Measurements from ENCODE around the gene NDUFS7.
"Not testable (repeated sequence)": the region's sequence is repeated elsewhere in the genome, so short reads cannot be mapped to it uniquely, and the experiment has no call there.

The NDUFS7 gene

GRCh38 chr19:1420085-1420484 lies 36.4 kb downstream of the NDUFS7 start:
- not testable (repeated sequence) for FAIRE-seq

- FAIRE-seq, result no peak
Measured at GRCh38 chr19:1420590-1420989, 36.9 kb downstream of the NDUFS7 start.

GRCh38 chr19:1421218-1421957 lies 37.7 kb downstream of the NDUFS7 start:
- FAIRE-seq, result no peak

- no peak for FAIRE-seq
Measured at GRCh38 chr19:1421958-1422305, 38.2 kb downstream of the NDUFS7 start.

- FAIRE-seq, result no peak
Measured at GRCh38 chr19:1422360-1422759, 38.7 kb downstream of the NDUFS7 start.

- FAIRE-seq, result no peak
Measured at GRCh38 chr19:1422943-1423342, 39.2 kb downstream of the NDUFS7 start.

GRCh38 chr19:1423436-1424191 lies 39.9 kb downstream of the NDUFS7 start:
- FAIRE-seq, result no peak

GRCh38 chr19:1424192-1424955 lies 40.7 kb downstream of the NDUFS7 start:
- FAIRE-seq, result no peak

GRCh38 chr19:1425102-1425837 lies 41.6 kb downstream of the NDUFS7 start:
- FAIRE-seq, result no peak

- no peak for FAIRE-seq
Measured at GRCh38 chr19:1425902-1426301, 42.2 kb downstream of the NDUFS7 start.

- no peak for FAIRE-seq
Measured at GRCh38 chr19:1426736-1427135, 43.0 kb downstream of the NDUFS7 start.

GRCh38 chr19:1427221-1427920 lies 43.7 kb downstream of the NDUFS7 start:
- no peak for FAIRE-seq

GRCh38 chr19:1428738-1429391 lies 45.2 kb downstream of the NDUFS7 start:
- FAIRE-seq, result no peak

- FAIRE-seq, result no peak
Measured at GRCh38 chr19:1429750-1430149, 46.0 kb downstream of the NDUFS7 start.

- FAIRE-seq, result no peak
Measured at GRCh38 chr19:1430246-1430645, 46.5 kb downstream of the NDUFS7 start.

GRCh38 chr19:1431759-1432506 lies 48.2 kb downstream of the NDUFS7 start:
- FAIRE-seq, result no peak

- FAIRE-seq, result no peak
Measured at GRCh38 chr19:1432507-1432887, 48.8 kb downstream of the NDUFS7 start.

- no peak for FAIRE-seq
Measured at GRCh38 chr19:1433119-1434039, 49.7 kb downstream of the NDUFS7 start.

GRCh38 chr19:1434040-1434366 lies 50.3 kb downstream of the NDUFS7 start:
- FAIRE-seq, result no peak

GRCh38 chr19:1434577-1435060 lies 50.9 kb downstream of the NDUFS7 start:
- FAIRE-seq, result no peak
